CD4-positive, alpha-beta T cell treated with Interleukin-17A for 1 hour (primary cell): ENCODE results near the gene SPRN.
"Not testable (repeated sequence)": the region's sequence is repeated elsewhere in the genome, so short reads cannot be mapped to it uniquely, and the experiment has no call there.

Experiments used
- DNase-seq: peaks from one replicate; pipeline ENCODE4 v3.0.0-alpha.2; 2020

SPRN gene

DNA sequence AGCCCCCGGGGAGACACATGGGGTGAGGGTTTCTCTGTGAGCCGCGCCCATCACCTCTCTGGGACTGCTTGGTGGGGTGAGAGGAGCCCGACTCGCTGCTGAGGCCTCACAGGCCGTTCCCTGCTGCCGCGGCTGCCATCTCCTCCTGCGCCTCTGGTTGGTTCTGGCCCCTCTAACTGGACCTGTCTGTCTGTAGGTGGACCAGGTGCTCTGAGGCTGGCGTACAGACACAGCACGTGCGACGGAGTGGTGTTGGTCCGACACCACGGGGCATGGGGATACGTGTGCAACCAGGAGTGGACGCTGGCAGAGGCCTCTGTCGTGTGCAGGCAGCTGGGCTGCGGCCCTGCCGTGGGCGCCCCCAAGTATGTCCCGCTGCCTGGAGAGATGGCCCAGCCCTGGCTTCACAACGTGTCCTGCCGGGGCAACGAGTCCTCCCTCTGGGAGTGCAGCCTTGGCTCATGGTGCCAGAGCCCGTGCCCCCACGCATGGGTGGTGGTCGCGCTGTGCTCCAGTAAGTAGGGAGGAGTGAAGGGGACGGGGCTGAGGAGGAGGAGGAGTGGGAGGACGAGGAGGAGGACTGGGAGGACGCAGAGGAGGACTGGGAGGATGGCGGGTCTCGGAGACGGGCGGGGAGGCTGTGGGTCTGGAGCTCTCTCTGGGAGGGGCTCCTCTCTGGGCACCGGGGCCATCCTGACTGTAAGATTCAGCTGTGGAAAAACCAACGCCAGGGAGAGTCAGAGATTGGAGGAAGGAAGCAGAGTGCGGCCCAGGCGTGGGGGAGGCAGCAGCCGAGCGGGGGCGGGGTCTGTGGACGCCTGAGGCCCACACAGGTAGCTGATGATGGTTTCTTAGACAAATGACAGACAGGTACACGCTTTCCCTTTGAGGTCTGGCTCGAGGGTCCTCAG lies 31.9 kb upstream of the SPRN start:
- no peak for DNase-seq

DNA sequence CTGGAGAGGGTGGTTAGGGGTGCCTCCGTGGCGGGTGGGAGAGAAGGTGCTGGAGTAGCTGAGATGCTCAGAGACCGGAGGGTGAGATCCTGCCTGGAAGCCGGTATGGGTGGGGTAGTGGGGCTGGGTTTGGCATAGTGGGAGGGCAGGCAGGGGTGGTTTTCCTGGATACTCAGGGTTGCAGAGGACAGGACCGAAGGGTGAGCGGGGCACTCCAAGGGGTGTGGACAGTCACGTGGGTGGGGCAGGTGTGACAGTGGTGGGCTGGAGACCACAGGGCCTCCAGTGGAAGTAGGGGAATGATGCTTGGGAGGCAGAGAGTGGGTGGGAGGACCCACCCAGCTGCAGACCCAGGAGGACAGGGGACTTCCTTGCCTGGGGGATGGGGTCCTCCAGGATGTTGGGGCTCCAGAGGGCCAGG lies 31.2 kb upstream of the SPRN start:
- no peak for DNase-seq

DNA sequence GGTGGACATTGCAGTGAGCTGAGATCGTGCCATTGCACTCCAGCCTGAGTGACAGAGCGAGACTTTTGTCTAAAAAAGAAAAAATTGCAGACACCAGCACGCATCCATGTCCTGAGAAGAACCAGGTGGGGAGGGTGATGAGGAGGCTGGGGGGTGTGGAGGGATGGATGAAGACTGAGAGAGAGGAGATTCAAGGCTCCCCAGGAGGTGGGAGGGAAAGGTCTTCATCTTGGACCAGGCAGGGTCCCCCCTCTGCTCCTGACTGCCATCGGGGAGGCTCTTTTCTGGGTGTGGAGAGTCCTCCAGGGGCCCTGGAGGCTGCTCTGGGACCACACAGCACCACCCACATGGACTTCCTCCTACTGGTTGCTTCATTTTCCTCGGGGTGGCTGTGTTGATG lies 30.8 kb upstream of the SPRN start:
- no peak for DNase-seq

DNA sequence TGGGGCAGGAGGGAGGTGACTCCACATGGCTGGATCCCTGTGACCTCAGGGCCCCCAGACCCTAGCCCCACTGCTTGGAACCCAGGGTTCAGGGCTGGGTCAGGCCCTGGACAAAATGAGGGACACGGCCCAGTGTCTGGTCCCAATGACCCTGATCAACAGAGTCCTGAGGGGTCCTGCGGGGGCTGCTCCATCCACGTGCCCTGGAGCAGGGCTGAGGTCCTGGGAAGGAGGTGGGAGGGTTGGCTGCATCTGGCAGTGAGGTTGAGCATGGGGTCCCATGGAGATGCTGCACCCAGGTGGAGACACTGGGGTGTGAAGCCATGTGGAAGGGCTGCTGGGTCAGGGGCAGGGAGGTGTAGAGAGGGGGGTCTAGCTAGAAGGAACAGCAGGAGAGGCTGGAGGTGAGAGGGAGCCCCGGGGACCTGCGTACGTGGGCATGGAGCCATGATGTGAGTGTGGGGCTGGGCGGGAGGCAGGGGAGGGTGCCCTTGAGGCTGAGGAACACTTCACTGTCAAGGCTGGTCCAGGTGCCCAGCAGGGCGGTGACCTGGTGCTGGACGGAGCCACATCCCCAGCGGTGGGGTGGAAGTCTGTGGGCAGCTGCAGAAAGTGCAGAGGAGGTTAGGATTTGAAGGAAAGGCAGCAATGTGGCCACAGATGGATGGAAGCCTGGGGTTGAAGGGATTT lies 29.9 kb upstream of the SPRN start:
- no peak for DNase-seq

DNA sequence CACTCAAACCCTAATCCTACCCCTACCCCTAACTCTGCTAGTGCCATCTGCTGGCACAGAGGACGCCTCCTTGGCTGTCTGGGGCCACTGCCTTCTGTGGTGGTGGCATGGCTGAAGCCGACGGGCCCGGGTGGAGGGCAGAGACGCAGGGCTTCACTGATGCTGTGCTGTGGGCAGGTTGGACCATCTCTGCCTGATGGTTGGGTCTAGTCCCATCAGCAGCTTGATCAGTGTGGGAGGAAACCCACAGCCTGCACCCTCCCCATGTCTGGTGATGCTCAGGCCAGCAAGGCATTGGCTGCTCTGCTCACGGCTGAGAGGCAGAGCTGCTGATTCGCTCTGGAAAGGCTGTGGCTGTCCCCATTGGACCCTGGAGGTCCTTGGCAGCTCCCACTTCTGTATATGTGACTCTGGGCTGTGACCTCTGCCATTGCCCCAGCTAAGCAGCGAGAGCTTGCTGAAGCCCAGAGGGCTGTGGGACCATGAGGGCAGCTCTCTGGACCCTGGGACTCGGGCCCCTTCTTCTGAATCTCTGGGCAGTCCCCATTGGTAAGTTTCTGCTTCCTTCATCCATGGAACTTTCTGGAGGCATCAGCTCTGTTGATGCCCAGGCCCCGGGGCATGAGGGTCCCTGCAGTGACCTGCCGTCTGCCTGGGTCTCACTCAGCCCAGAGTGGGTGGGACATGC lies 29.2 kb upstream of the SPRN start, which contains the start of gene SCART1:
Gene SCART1 (plus strand): TSS at position 430 of the 688 bp plus-strand sequence. CDS start 53 bp downstream, at position 483.
- peak; percentile 56 for DNase-seq

DNA sequence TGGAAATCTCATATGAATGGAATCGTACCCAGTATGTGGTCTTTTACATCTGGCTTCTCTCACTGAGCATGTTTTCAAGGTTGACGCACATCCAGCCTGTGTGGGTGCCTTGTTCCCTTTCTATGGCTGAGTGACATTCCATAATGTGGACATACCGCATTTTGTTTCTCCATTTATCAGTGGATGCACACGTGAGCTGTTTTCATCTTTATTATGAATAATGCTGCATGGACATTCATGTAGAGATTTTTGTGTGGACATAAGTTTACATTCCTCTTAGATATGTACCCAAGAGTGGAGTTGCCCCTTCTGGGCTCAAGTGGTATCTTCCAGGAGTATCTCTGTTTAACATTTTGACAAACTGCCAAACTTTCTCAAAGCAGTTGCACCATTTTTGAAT lies 28.0 kb upstream of the SPRN start:
- no peak for DNase-seq

DNA sequence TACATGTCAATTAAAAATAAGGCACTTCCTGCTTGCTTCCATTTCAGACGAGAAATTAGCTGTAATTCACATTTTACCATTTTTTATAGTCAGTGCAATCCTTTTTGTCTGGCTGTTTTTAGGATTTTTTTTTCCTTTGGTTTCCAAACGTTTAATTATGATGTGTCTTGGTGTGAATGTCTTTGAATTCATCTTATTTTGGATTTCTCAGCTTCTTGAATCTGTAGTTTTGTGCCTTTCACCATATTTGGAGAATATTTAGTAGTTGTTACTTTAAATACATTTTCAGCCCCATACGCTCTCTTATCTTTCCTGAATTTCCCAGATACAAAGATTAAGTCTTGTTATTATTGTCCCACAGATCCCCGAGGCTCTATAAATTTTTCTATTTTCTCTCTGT lies 26.9 kb upstream of the SPRN start:
- DNase-seq: no peak

DNA sequence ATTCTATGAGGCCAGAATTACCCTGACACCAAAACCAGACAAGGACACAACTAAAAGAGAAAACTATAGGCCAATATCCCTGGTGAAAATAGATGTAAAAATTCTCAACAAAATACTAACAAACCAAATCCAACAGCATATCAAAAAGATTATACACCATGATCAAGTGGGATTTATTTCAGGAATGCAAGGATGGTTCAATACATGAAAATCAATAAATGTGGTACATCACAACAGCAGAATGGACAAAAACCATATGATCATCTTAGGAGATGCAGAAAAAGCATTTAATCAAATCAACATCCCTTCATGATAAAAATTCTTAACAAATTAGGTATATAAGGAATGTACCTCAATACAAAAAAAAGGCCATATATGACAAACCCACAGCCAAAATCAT lies 23.7 kb upstream of the SPRN start:
- DNase-seq: no peak

DNA sequence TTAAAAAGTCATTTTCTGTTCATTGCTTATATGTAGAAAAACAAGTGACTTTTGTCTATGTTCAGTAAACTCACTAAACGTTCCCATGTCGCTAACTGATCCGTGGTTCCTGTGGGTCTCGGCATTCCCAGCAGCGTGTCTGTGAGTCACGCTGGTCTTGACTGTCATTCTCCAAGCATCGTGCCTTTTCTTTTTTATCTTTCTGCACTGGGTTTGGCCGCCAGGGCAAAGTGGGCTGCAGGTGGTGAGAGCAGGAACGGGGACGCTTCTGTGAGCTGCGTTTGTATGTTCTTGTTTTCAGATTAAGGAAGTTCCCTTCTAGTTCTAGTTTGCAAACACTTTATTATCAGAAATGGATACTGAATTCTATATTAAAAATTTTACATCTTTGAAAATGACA lies 22.6 kb upstream of the SPRN start:
- no peak for DNase-seq

DNA sequence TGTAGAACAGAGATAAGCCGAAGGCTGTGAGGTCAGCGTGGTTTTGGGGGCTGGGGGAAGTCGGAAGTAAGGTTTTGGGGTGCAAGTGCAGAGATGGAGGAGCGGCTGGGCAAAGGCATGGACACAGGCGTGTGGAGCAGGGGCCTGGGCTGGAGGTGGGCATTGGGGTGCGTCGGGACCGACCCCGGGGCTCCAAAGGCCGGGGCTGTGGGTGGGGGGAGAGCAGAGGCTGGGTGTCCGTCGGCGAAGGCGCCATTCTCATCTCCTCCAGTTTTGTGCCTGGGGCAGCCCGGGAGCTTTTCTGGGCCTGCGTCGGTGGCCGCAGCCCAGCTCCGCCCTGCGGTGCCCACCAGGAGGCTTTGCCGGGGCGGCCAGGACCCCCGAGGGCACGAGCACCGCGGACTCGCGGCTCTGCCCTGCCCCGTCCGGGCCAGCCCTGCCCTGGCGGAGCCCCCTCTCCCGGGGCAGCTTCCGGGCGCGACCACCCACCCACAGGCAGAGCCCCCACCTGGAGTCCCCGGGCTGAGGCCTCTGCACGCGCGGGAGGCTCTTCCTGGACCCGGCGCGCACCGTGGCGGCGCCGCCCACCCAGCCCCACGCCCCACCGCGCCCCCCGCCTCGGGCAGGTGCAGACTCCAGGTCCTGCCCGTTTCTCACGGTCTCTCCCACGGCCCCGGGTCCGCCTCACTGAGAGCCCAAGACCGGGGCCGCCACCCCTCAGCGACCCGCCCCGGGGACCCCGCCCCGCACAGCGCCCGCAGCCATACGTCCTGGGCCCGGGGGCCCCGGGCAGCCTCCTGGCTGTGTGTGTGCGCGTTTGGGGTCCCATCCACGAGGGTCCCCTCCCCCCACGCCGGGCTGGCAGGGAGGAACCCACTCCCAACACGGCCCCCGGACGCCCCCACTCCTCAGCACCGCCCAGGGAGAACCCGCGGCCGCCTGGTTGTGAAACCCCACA lies 21.6 kb upstream of the SPRN start:
- DNase-seq: no peak

DNA sequence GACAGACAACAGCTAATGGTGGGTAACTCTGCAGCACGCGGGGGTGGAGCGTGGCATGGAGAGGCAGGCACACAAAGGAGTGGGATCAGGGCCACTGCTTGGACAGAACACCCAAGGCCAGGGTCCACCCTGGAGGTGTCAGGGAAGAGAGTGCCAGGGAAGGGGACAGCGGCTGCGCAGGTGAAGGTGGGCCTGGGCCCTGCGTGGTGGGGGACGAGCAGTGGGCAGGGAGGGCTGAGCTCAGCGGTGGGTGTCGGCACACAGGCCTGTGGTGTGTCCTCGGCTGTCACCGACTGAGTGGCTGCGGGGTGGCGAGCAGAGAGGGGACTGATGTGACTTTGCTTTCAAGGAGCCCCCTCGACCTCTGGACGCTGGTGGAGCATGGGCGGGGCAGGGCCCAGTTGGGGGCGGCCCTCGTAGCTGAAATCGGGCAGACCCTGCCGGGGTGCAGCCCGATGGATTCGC lies 20.9 kb upstream of the SPRN start:
- DNase-seq: no peak

DNA sequence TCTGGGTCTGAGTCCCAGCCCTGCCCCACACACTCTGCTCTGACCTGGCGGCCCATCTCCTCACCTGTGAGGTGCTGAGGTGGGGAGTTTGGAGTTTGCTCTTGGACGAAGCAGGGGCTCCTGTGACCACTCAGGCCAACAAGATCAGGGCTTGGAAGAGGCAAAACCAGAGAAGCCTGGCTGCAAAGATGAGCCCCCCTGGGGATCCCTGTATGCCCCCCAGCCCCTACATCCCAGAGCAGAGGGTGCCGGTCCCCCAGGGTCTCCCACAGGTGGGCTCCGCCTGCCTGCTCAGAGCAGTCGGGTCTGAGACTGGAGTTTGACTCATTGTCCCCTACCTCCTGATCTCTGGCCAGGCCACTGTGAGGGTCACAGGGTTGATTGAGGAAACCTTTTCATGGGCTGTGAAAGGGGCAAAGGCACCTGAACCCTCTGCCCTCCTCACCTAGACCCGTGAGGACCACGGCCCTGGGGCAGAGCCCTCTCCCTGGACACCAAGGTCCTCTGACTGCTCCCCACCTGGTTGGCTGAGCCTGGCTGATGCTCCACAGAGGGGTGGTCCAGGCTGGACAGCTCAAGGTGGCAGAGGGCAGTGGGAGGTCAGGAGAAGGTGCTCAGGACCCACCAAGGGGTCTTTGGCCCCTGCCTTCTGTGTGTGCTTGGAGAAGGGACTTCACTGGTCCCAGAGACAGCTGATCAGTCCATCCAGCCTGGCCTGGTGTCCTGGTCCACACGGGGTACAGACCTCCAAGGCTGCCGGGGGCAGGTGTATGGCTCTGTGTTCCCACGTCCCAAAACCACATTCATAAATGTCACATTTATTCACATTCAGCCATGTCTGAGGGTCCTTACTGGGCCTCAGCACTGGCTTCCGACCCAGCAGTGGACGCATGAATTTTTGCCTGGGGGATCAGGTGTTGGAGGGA lies 20.2 kb upstream of the SPRN start:
- DNase-seq: no peak

DNA sequence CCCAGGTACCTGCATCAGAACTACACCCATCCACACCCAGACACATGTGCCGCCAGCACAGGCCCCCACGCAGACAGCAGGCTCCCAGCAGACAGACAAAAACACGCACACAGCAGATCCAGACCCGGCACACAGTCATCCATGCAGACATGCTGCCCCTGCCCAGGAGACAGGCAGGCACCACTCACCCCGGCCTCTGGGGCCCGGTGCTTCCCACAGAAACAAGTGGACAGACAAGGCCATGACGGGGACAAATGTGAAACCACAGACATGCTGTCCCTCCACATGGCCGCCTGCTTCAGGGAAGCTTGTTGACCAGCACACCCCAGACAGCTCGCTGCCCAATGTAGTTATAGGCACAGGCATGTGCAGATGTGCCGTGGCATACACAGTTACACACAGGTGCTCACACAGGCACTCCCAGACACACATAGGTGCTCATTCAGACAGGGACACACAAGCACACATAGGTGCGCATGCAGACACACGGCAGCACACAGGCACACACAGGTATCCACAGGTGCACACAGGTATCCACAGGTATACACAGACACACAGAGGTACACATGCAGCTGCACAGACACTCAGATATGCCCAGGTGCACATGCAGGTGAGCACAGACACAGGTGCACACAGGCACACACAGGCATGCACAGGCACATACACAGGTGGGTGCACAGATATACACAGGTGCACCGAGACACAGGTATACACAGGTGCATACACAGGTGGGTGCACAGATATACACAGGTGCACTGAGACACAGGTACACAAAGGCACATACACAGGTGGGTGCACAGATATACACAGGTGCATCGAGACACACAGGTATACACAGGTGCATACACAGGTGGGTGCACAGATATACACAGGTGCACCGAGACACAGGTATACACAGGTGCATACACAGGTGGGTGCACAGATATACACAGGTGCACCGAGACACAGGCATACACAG lies 18.8 kb upstream of the SPRN start:
- no peak for DNase-seq

DNA sequence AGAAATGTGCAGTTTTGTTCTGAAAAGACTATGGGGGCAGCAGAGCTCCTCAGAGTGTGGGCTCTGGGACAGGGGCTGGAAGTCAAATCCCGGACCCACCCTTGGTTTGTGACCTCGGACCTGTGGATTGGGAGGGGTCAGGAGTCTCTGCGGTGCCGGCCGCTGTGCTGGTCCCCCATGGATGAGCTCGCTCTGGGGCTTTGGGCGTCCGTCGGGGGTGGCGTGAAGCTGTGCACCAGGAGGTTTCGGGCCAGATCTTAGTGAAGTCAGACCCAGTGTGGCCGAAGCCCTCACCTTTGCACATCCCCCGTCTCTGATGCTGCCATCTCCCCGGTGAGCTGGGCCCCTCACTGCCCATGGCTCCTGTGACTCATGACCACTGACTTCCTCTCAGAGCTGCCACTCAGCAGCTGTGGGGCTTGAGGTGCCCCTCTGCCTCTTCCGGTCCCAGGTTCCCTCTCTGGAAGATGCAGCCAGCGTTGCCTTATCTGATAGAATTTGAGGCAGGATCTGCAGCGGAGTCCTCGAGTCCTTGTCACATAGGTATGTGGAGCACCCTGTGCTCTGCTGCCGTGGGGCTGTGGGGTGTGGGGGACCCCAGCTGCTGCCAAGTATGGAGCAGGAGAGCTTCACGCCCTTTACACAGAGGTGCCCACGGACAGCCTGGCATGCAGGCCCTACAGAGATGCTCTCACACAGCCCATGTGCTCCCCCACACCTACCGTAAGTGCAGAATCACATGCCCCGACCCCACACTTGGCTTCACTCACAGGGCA lies 18.0 kb upstream of the SPRN start:
- DNase-seq: peak; percentile 38

DNA sequence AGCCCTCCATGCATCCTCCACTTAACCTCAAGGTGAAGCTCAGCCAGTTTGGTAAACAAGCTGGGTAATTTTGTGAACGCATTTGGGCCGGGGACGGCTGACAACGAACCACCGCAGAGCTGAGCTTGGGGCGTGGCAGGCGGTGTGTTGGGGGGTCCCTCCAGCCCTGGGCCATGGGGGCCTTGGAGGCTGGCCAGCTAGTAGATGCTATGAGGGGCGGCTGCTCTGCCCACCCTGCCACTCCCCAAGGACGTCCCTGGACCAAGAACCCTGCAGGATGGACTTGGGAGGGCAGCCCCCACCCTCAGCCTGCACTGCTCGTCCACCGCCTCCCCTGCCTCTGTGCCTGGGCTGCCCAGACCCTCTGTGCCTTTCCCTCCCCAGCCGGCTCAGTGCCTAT lies 17.4 kb upstream of the SPRN start:
- DNase-seq: peak; percentile 14

DNA sequence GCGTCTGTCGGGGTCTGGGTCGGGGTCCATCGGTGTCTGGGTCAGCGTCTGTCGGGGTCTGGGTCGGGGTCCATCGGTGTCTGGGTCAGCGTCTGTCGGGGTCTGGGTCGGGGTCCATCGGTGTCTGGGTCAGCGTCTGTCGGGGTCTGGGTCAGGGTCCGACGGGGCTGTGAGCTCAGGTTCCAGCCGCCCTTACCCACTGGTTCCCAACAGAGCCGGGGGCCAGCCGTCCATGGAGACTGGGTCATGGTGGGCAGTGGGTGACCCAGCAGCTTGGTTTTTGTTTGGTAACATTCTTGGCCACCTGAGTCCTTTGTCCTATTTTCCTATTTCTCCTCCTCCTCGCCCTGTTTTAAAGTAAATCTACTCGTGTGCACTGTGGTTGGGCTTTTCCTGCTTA lies 16.9 kb upstream of the SPRN start:
- not testable (repeated sequence) for DNase-seq

DNA sequence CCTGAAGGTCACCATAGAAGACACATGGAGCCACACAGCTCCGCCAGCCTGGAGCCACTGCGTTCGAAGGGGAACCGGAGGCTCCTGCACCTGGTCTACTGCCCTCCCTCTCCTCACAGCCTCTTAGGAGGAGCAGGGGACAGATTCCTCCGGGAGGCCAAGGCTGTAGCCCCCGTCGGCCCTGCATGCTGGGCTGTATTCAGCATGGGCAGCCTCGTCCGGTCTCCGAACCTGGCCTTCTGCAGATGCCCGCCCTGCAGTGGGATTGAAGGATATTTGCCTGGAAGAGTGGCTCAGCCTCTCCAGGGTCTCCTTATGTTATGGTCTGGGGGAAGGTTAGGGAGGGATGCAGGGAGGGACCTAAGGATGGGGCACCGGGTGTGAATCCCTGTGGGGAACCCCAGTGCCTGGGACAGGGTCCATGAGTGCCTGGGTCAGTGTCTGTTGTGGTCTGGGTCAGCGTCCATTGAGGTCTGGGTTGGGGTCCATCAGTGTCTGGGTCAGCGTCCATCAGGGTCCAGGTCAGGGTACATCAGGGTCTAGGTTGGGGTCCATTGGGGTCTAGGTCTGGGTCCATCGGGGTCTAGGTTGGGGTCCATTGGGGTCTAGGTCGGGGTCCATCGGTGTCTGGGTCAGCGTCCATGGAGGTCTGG lies 16.3 kb upstream of the SPRN start:
- DNase-seq: no peak
